COLO668 (cell line): ENCODE results near the gene TGM4.

Experiments used
- DNase-seq: peaks from one replicate; lab custom pipeline; 2025; ENCODE audit not compliant: unreplicated experiment; lab: John Stamatoyannopoulos, UW

Gene TGM4

GRCh38 chr3:44877333-44877732, 2.9 kb downstream of the TGM4 start:
- DNase-seq: no peak

GRCh38 chr3:44880284-44880683, 5.9 kb downstream of the TGM4 start:
- no peak for DNase-seq

- no peak for DNase-seq
Measured at GRCh38 chr3:44883213-44883955, 9.0 kb downstream of the TGM4 start.

- no peak for DNase-seq
Measured at GRCh38 chr3:44883999-44884431, 9.6 kb downstream of the TGM4 start.

GRCh38 chr3:44885618-44886017, 11.2 kb downstream of the TGM4 start:
- no peak for DNase-seq

- peak; percentile 4 for DNase-seq
Measured at GRCh38 chr3:44886561-44886960, 12.2 kb downstream of the TGM4 start.

GRCh38 chr3:44887101-44887500, 12.7 kb downstream of the TGM4 start:
- DNase-seq: no peak

- DNase-seq: no peak
Measured at GRCh38 chr3:44890258-44890657, 15.8 kb downstream of the TGM4 start.

GRCh38 chr3:44890852-44891251, 16.4 kb downstream of the TGM4 start:
- no peak for DNase-seq

- no peak for DNase-seq
Measured at GRCh38 chr3:44892689-44893088, 18.3 kb downstream of the TGM4 start.

- no peak for DNase-seq
Measured at GRCh38 chr3:44893097-44893496, 18.7 kb downstream of the TGM4 start.

- no peak for DNase-seq
Measured at GRCh38 chr3:44894485-44894884, 20.1 kb downstream of the TGM4 start.

GRCh38 chr3:44896440-44896839, 22.0 kb downstream of the TGM4 start:
- DNase-seq: no peak

- DNase-seq: no peak
Measured at GRCh38 chr3:44899683-44900367, 25.4 kb downstream of the TGM4 start.

GRCh38 chr3:44902628-44903027, 28.2 kb downstream of the TGM4 start:
- no peak for DNase-seq

GRCh38 chr3:44903314-44903713, 28.9 kb downstream of the TGM4 start:
- no peak for DNase-seq

- no peak for DNase-seq
Measured at GRCh38 chr3:44903751-44904150, 29.3 kb downstream of the TGM4 start.

GRCh38 chr3:44905446-44906157, 31.2 kb downstream of the TGM4 start:
- DNase-seq: no peak

GRCh38 chr3:44906997-44907396, 32.6 kb downstream of the TGM4 start:
- no peak for DNase-seq

- DNase-seq: no peak
Measured at GRCh38 chr3:44907612-44908011, 33.2 kb downstream of the TGM4 start.

GRCh38 chr3:44909063-44909462, 34.7 kb downstream of the TGM4 start:
- DNase-seq: no peak

GRCh38 chr3:44910693-44911092, 36.3 kb downstream of the TGM4 start:
- DNase-seq: no peak
